Stimulated activated CD8-positive, alpha-beta memory T cell treated with anti-CD3 and anti-CD28 coated beads, Interleukin-4, amount 100 ng/mL, for 48 hours (primary cell): ENCODE data around the gene CAPN9.
"Not testable (repeated sequence)": the region's sequence is repeated elsewhere in the genome, so short reads cannot be mapped to it uniquely, and the experiment has no call there.

Experiments used
- DNase-seq: peaks from one replicate; pipeline ENCODE4 v3.0.0-alpha.2; 2020

CAPN9 gene

GRCh38 chr1:230825761-230826160, 78.6 kb downstream of the CAPN9 start:
- no peak for DNase-seq

- no peak for DNase-seq
These were observed 79.1 kb downstream of the CAPN9 start for GRCh38 chr1:230826166-230826875.

GRCh38 chr1:230827081-230827681, 80.0 kb downstream of the CAPN9 start:
- DNase-seq = no peak

- no peak for DNase-seq
These were observed 80.6 kb downstream of the CAPN9 start for GRCh38 chr1:230827801-230828200.

GRCh38 chr1:230828421-230828820, 81.2 kb downstream of the CAPN9 start:
- no peak for DNase-seq

- no peak for DNase-seq
These were observed 84.6 kb downstream of the CAPN9 start for GRCh38 chr1:230831771-230832170.

- DNase-seq = no peak
These were observed 85.3 kb downstream of the CAPN9 start for GRCh38 chr1:230832476-230832875.

- no peak for DNase-seq
These were observed 86.3 kb downstream of the CAPN9 start for GRCh38 chr1:230833511-230833910.

GRCh38 chr1:230834292-230834691, 87.1 kb downstream of the CAPN9 start:
- DNase-seq = no peak

- DNase-seq = no peak
These were observed 89.2 kb downstream of the CAPN9 start for GRCh38 chr1:230836347-230836746.

- no peak for DNase-seq
These were observed 89.6 kb downstream of the CAPN9 start for GRCh38 chr1:230836793-230837192.

GRCh38 chr1:230839173-230839572, 92.0 kb downstream of the CAPN9 start:
- DNase-seq = no peak

GRCh38 chr1:230842801-230843200, 95.6 kb downstream of the CAPN9 start:
- DNase-seq = no peak

- no peak for DNase-seq
These were observed 96.5 kb downstream of the CAPN9 start for GRCh38 chr1:230843503-230844309.

- DNase-seq = no peak
These were observed 97.4 kb downstream of the CAPN9 start for GRCh38 chr1:230844561-230844960.

- DNase-seq = not testable (repeated sequence)
These were observed 98.0 kb downstream of the CAPN9 start for GRCh38 chr1:230845184-230845583.

GRCh38 chr1:230848235-230848634, 101.0 kb downstream of the CAPN9 start:
- no peak for DNase-seq

GRCh38 chr1:230849451-230850224, 102.5 kb downstream of the CAPN9 start:
- DNase-seq = no peak

- no peak for DNase-seq
These were observed 103.4 kb downstream of the CAPN9 start for GRCh38 chr1:230850547-230850946.

- DNase-seq = no peak
These were observed 104.1 kb downstream of the CAPN9 start for GRCh38 chr1:230851291-230851691.
